Activated T-cell treated with anti-CD3 and anti-CD28 coated beads for 1 hour (primary cell): ENCODE data around the gene HOTAIR.

Source experiments
- DNase-seq: peaks from one replicate; pipeline ENCODE4 v3.0.0-alpha.2; 2020; ENCODE audit warnings: low read depth

The HOTAIR gene

DNA sequence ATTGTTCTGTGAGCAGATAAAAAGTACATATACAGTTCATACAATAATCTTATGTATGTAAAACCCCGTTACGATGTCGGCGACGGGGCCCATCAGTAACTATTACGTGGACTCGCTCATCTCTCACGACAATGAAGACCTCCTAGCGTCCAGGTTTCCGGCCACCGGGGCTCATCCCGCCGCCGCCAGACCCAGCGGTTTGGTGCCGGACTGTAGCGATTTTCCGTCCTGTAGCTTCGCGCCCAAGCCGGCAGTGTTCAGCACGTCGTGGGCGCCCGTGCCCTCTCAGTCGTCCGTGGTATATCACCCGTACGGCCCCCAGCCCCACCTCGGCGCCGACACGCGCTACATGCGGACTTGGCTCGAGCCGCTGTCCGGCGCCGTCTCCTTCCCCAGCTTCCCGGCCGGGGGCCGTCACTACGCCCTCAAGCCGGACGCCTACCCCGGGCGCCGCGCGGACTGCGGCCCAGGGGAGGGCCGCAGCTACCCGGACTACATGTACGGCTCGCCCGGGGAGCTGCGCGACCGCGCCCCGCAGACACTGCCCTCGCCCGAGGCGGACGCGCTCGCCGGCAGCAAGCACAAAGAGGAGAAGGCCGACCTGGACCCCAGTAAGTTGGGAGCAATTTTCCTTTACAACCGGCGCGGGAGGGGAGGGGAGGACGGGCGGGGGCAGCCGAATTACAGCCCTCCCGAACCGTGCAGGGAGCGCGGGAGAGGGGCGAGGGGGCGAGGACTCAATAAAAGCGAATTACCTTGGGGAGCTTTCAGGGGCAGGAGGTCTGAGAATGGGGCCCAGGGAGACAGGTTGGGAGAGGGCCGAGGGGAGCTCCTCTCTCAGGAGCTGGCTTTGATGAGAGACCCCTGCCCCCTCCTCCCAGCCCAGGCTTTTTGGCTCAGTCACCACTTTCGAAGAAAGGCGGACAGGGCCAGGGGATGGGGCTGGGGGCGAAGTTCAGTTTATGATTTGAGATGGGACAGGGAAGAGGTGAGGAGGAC lies 25.7 kb upstream of the HOTAIR start, which contains the start of gene HOXC9:
Gene HOXC9 (plus strand): TSS at position 46 of the 999 bp plus-strand sequence. CDS start 28 bp downstream, at position 74.
- DNase-seq = no peak

DNA sequence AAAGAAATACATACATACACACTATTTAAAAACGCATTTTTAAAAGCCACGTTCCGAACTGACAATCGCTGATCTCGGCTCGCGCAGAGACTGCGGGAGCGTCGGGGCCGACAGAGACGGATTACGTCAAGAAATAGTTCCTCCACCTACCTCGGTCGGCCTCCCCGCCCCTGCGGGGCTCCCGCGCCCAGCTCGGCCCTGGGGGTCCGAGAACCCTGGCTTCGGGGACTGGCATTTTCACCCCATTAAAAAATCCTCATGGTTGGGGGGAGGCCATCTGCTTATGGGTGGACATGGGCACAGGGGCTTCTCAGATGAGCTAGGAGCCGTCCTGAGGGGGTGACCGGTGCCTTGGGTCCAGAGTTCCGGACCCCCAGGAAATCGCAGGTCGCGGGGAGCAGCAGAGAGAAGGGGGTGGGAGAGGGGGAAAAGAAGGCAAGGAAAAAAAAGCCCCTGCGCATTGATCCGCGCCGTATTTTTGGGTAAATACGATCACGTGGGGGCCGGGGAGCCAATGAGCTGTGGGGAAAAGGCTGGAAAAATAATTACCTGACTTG lies 24.9 kb upstream of the HOTAIR start:
- DNase-seq = no peak

DNA sequence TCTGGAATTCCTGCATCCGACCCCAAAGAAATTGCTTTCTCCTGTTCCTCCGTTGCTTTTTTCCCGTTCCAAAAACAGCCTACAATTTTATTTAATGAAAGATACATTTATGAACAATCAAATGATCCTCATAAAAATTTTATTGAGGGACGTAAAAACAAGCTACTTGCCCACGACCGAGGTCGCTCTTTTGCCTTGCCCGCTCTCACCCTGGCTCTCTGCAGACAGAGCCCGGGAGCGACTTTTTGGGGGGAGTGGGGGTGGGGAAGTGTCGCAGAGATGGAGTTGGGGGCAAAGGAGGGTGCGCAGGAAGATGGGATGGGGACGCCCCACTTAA lies 24.1 kb upstream of the HOTAIR start:
- DNase-seq = no peak

DNA sequence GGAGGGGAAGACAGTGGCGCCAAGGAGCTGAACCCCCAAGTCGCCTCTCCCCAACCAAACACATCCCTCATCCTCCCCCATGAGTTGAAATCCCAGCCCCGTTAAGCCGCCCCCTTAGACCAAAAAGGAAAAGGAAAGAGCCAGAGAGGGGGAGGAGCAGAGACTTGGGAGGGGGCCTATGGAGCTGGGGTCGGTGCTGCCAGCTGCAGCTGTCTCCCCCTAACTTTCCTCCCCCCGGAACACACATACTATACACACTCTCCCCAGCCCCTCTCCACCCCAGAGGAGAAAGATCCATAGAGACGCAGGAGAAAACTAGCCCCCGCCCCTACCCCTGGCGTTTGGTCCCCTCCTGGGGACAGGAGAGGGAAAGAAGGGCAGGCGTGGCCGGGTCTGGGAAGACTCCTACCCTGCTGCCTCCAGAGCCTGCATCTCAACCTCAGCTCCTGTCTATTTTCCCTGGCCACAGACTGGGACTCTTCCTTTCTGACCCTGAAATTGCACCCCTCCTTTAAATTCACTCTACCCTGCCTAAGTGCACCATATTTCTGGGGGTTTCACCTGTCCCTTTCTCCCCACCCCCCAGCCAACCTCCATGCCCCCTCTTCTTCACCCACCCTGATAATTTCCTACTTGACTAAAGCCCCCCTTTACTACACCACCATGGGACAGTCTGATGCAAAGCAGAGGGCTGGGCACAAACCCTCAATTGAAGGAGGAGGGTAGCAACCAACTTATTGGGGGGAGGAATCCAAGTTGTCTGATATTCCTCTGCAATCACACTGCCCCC lies 23.6 kb upstream of the HOTAIR start:
- DNase-seq = no peak

- no peak for DNase-seq
Measured at GRCh38 chr12:53997204-53998109, 22.7 kb upstream of the HOTAIR start.

- DNase-seq = no peak
Measured at GRCh38 chr12:53996240-53997203, 21.8 kb upstream of the HOTAIR start.

GRCh38 chr12:53995378-53996239 lies 20.9 kb upstream of the HOTAIR start:
- no peak for DNase-seq

- DNase-seq = no peak
Measured at GRCh38 chr12:53995002-53995377, 20.2 kb upstream of the HOTAIR start.

- no peak for DNase-seq
Measured at GRCh38 chr12:53994264-53995001, 19.7 kb upstream of the HOTAIR start.

DNA sequence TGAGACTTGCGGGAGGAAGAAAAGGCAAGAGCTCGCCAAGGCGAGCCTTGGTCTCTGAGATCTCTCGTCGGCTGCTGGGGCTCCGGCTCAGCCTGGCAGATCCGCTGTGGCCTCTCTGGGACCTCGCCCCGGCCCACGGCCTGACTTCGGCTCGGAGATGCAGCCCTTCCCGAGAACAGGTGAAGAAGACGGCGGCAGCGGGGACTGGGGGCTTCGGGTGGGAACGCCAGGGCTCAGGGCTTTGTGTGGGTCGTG lies 19.2 kb upstream of the HOTAIR start:
- DNase-seq = no peak

DNA sequence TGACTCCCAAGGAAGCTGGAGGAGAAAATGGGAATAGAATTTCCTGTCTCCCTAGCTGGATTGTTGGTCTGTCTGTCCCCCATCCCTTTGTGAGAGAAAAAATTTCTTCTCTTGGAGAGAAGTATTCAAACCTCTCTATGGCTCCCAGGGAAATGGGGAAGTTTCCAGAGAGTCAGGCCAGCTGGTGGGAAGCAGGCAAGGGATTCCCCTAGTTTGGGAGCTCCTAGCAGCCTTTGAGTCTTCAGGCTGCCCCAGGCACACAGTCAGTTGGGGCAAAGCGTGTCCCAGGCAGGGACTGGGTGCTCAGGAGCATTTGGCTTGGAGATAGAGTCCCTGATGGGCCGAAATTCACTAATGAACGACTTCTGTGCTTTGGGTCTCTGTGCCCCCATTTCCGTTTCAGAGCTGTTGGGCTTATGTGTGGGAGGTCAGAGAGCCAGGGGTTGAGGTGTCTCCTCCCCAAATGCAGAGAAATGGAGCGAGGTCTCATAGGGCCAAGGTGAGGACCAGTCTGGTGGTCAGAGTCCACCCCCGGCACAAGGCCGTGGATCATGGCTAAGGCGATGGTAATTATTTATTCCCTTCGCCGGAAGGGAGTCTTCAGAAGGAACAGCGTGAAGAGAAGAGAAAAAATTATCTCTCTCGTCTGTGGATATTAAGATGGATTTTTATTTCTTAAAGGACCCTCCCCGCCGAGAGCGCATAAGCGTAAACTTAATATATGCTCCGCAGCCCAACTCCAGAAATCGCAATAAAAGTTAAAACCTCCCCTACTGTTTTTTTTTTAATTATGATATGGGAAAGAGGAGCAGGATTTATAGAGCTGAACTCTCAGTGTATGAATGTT lies 18.6 kb upstream of the HOTAIR start:
- DNase-seq = no peak

GRCh38 chr12:53992377-53992889 lies 17.7 kb upstream of the HOTAIR start:
- no peak for DNase-seq

- no peak for DNase-seq
Measured at GRCh38 chr12:53991077-53991460, 16.3 kb upstream of the HOTAIR start.

DNA sequence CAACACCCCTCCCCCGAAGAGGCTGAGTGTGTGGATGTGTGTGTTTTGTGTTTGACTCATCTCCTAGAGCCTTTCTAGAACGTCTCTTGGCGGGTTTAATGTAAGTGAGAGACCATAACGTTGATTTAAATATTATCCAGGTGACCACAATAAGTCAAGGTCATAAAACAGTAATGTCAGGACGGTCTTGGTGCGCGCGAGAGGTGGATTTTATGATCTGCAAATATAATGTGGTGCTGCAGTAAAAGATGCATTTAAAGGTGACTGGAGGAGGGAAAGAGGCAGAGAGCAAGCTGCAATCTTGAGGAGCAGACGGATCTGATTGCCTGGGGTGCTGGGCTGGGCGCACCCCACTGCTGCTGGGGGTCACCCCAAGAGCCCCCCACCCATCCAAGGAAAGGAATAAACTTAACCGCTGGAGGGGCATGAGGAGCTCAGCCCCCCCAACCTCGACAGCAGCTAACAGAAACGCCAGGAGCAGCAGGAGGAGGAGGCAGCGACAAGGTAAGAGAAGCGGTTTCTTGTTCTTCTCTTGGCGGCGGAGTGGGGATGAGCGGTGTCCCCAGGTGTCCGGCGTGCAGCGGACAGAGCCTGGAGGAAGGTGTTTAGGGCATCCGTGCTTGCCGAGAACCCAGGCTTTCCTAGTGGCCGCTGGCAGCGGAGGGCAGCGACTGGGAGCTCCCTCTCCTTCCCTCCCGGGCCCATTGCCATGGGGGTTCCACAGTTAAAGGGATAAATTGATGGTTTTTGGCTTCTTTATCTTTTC lies 15.7 kb upstream of the HOTAIR start:
- DNase-seq = no peak

DNA sequence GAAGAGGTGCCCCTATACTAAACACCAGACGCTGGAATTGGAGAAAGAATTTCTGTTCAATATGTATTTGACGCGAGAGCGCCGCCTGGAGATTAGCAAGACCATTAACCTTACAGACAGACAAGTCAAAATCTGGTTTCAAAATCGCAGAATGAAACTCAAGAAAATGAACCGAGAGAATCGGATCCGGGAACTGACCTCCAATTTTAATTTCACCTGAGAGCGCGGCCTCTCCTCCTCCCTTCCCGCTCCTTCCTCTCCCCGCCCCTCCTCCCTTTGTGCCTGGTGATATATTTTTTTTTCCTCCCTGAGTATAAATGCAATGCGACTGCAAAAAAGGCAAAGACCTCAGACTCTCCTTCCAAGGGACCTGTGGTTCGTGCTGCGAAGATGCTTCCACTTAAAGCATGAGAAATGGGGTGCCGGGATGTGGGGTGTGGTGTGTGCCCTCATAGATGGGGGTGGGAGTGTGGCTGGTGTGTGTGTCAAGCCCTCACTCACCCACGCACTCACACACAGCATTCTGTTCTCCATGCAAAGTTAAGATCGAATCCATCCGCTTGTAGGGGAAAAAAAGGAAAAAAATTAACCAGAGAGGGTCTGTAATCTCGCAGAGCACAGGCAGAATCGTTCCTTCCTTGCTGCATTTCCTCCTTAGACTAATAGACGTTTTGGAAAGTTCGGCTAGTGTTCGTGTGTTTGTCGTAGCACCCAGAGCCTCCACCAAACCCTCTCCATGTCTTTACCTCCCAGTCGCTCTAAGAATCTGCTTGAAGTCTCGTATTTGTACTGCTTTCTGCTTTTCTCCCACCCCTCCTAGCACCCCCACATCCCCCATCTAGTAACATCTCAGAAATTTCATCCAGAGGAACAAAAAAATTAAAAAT lies 14.7 kb upstream of the HOTAIR start:
- no peak for DNase-seq
